Neuronal stem cell (in vitro differentiated cells): ENCODE results near the gene CAPS.

ENCODE experiments used
- DNase-seq: peaks from one replicate; pipeline ENCODE4 v3.0.0-alpha.2; 2013; ENCODE audit warnings: low spot score
- H2AFZ ChIP-seq: one replicate; pipeline ENCODE4 v1.6.1; 2013; ENCODE audit warnings: mild to moderate bottlenecking, low read length, inconsistent platforms
- H2AK5ac ChIP-seq: 2 replicates; pipeline ENCODE4 v1.6.1; 2013; ENCODE audit warnings: low read depth, mild to moderate bottlenecking, inconsistent platforms, low read length, moderate library complexity, mixed read lengths
- H2BK120ac ChIP-seq: 2 replicates; pipeline ENCODE4 v1.6.1; 2013; ENCODE audit warnings: low read depth, mild to moderate bottlenecking, inconsistent platforms, low read length, moderate library complexity, mixed read lengths
- H2BK12ac ChIP-seq: one replicate; pipeline ENCODE4 v1.6.1; 2013; ENCODE audit warnings: low read length, inconsistent platforms
- H2BK15ac ChIP-seq: 2 replicates; pipeline ENCODE4 v1.6.1; 2013; ENCODE audit warnings: mild to moderate bottlenecking, low read length, inconsistent platforms, mixed read lengths
- H2BK5ac ChIP-seq: one replicate; pipeline ENCODE4 v1.6.1; 2013; ENCODE audit warnings: inconsistent platforms, mild to moderate bottlenecking, low read length, moderate library complexity
- H3K14ac ChIP-seq: one replicate; pipeline ENCODE4 v1.6.1; 2013; ENCODE audit warnings: low read length, inconsistent platforms
- H3K18ac ChIP-seq: 2 replicates; pipeline ENCODE4 v1.6.1; 2013; ENCODE audit warnings: low read length, inconsistent platforms
- H3K23ac ChIP-seq: 2 replicates; pipeline ENCODE4 v1.6.1; 2013; ENCODE audit warnings: low read depth, mild to moderate bottlenecking, mixed read lengths, low read length, inconsistent platforms; ENCODE audit not compliant: poor library complexity
- H3K27ac ChIP-seq: replicated peaks from 3 replicates; pipeline ENCODE4 v1.5.1; 2013; ENCODE audit warnings: low read length, inconsistent platforms
- H3K27me3 ChIP-seq, 3 experiments: 2 replicates each; pipeline ENCODE4 v1.6.1; 2013; ENCODE audit warnings: low read length in 3 of 3, mild to moderate bottlenecking in 2 of 3, inconsistent platforms in 1 of 3, low read depth in 1 of 3, mixed read lengths in 1 of 3, moderate library complexity in 1 of 3; ENCODE audit not compliant: control insufficient read depth in 3 of 3, insufficient read depth in 3 of 3
- H3K36me3 ChIP-seq, 2 donors: replicated peaks in 1 of 2; 2 replicates each; pipeline ENCODE4 v1.6.1; 2013; ENCODE audit warnings: low read length in 2 of 2; ENCODE audit not compliant: control insufficient read depth in 2 of 2, insufficient read depth in 2 of 2
- H3K4ac ChIP-seq: 2 replicates; pipeline ENCODE4 v1.6.1; 2013; ENCODE audit warnings: inconsistent platforms, mild to moderate bottlenecking, low read length, moderate library complexity
- H3K4me1 ChIP-seq, 2 donors: 1 replicate in 1 of 2; 2 replicates in 1 of 2; pipeline ENCODE4 v1.6.1; 2013; ENCODE audit warnings: low read length in 2 of 2, low read depth in 1 of 2; ENCODE audit not compliant: control insufficient read depth in 2 of 2, insufficient read depth in 1 of 2
- H3K4me2 ChIP-seq: one replicate; pipeline ENCODE4 v1.6.1; 2013; ENCODE audit warnings: mild to moderate bottlenecking, low read length, inconsistent platforms; ENCODE audit not compliant: insufficient read depth, poor library complexity, severe bottlenecking
- H3K4me3 ChIP-seq, 2 donors: 2 replicates each; pipeline ENCODE4 v1.5.1; 2013; ENCODE audit warnings: low read length in 2 of 2, mild to moderate bottlenecking in 2 of 2, inconsistent platforms in 1 of 2, moderate library complexity in 1 of 2
- H3K79me1 ChIP-seq: one replicate; pipeline ENCODE4 v1.6.1; 2013; ENCODE audit warnings: low read depth, mild to moderate bottlenecking, inconsistent platforms, low read length, moderate library complexity
- H3K9ac ChIP-seq: one replicate; pipeline ENCODE4 v1.6.1; 2013; ENCODE audit warnings: mild to moderate bottlenecking, low read depth, low read length, inconsistent platforms; ENCODE audit not compliant: poor library complexity
- H3K9me3 ChIP-seq, 2 donors: replicated peaks in 1 of 2; 2 replicates each; pipeline versions ENCODE3 to v1.6.1; 2013; ENCODE audit warnings: low read length in 2 of 2, mild to moderate bottlenecking in 2 of 2, inconsistent platforms in 1 of 2, low read depth in 1 of 2, mixed read lengths in 1 of 2, moderate library complexity in 1 of 2; ENCODE audit not compliant: control insufficient read depth in 2 of 2, insufficient read depth in 1 of 2
- H4K8ac ChIP-seq: one replicate; pipeline ENCODE4 v1.6.1; 2013; ENCODE audit warnings: low read depth, mild to moderate bottlenecking, inconsistent platforms, low read length, moderate library complexity
- H4K91ac ChIP-seq: one replicate; pipeline ENCODE4 v1.6.1; 2013; ENCODE audit warnings: low read length, low read depth, mild to moderate bottlenecking, inconsistent platforms; ENCODE audit not compliant: poor library complexity
- WGBS, 2 donors: extraction: QIAGEN DNeasy Blood & Tissue Kit; methylation state at CpG; one replicate each; pipeline ENCODE4 v1.1.7; 2013; ENCODE audit warnings: missing lambda C conversion rate in 2 of 2, mixed read lengths in 1 of 2; ENCODE audit not compliant: insufficient read length in 2 of 2, insufficient replicate concordance in 1 of 2; ENCODE audit errors: extremely low coverage in 2 of 2; 5-methylcytosine and 5-hydroxymethylcytosine counted together

Gene CAPS

GRCh38 chr19:5921516-5922160 is 7.6 kb downstream of the CAPS start:
- no CpG with 5 or more reads among the region's 21 CpGs for WGBS, 2 donors
- no peak overlapping the region for H3K4ac ChIP-seq
- H3K36me3 ChIP-seq: peaks cover 76 to 96% of the 10 kb centered on the region in 2 donors

GRCh38 chr19:5922161-5922545 is 8.1 kb downstream of the CAPS start:
- no peaks in the 10 kb centered on the region for H3K9me3 ChIP-seq
- H3K18ac ChIP-seq: no peak overlapping the region
- H4K91ac ChIP-seq: no peak overlapping the region
- H3K4me3 ChIP-seq: no peak overlapping the region
- H3K14ac ChIP-seq: no peak overlapping the region
- H3K27me3 ChIP-seq: no peaks in the 10 kb centered on the region
- no peak overlapping the region for H2AFZ ChIP-seq
- no peak overlapping the region for H2AK5ac ChIP-seq
- no peak overlapping the region for H3K9ac ChIP-seq
- no peak overlapping the region for H2BK15ac ChIP-seq
- H2BK5ac ChIP-seq: no peak overlapping the region
- H2BK120ac ChIP-seq: no peak overlapping the region
- no peak overlapping the region for H4K8ac ChIP-seq
- no peak overlapping the region for H2BK12ac ChIP-seq
- no peak overlapping the region for H3K4me2 ChIP-seq
- peaks cover 76 to 96% of the 10 kb centered on the region in 2 donors for H3K36me3 ChIP-seq
- no peak overlapping the region for H3K4ac ChIP-seq
- H3K4me1 ChIP-seq: no peaks in the 10 kb centered on the region
- no peak overlapping the region for H3K23ac ChIP-seq
- H3K27ac ChIP-seq: no peak overlapping the region
- no peak for DNase-seq
- peaks cover 7% of the 10 kb centered on the region for H3K79me1 ChIP-seq
- whole genome bisulfite sequencing, 2 donors: no CpG with 5 or more reads among the region's 12 CpGs

More at GRCh38 chr19:5921516-5922160, 7.6 kb downstream of the CAPS start:
- Histone ChIP-seq H3K4me1 (no peaks in the 10 kb centered on the region), H2BK15ac (no peak overlapping the region), H3K4me2 (no peak overlapping the region), H2BK120ac (no peak overlapping the region), H4K8ac (no peak overlapping the region), H2AK5ac (no peak overlapping the region), H3K9me3 (no peaks in the 10 kb centered on the region), H3K9ac (peak overlapping the region; percentile 73), H3K4me3 (no peak overlapping the region), H4K91ac (no peak overlapping the region), H2BK5ac (no peak overlapping the region), H3K14ac (no peak overlapping the region), H3K18ac (no peak overlapping the region), H3K27ac (no peak overlapping the region), H3K23ac (no peak overlapping the region), H3K79me1 (peaks cover 9% of the 10 kb centered on the region), H2AFZ (no peak overlapping the region), H2BK12ac (no peak overlapping the region), H3K27me3 (no peaks in the 10 kb centered on the region)
- DNase-seq: no peak

GRCh38 chr19:5923356-5923755 is 9.3 kb downstream of the CAPS start:
- Histone ChIP-seq H3K36me3 (peaks cover 81 to 96% of the 10 kb centered on the region in 2 donors), H2BK5ac (no peak overlapping the region), H3K4me3 (no peak overlapping the region), H3K9me3 (no peaks in the 10 kb centered on the region), H3K27me3 (no peaks in the 10 kb centered on the region), H3K18ac (no peak overlapping the region), H2AFZ (no peak overlapping the region), H2BK15ac (no peak overlapping the region), H3K79me1 (peaks cover 6% of the 10 kb centered on the region), H3K9ac (no peak overlapping the region), H2BK120ac (no peak overlapping the region), H3K4me1 (no peaks in the 10 kb centered on the region), H2BK12ac (no peak overlapping the region), H3K14ac (no peak overlapping the region), H4K91ac (no peak overlapping the region), H4K8ac (no peak overlapping the region), H2AK5ac (no peak overlapping the region), H3K4me2 (no peak overlapping the region), H3K23ac (no peak overlapping the region), H3K4ac (no peak overlapping the region), H3K27ac (no peak overlapping the region)
- DNase-seq: no peak
- no CpG with 5 or more reads among the region's 16 CpGs for WGBS, 2 donors

GRCh38 chr19:5925830-5926427 is 11.9 kb downstream of the CAPS start:
- peak overlapping the region; percentile 32 for H3K14ac ChIP-seq
- H3K4me1 ChIP-seq: no peaks in the 10 kb centered on the region
- no peak overlapping the region for H3K18ac ChIP-seq
- no peak overlapping the region for H3K4me2 ChIP-seq
- H2BK5ac ChIP-seq: no peak overlapping the region
- no peaks in the 10 kb centered on the region for H3K27me3 ChIP-seq
- no peak overlapping the region for H2AFZ ChIP-seq
- no peak overlapping the region for H2AK5ac ChIP-seq
- WGBS, 2 donors: no CpG with 5 or more reads among the region's 18 CpGs
- no peak overlapping the region for H3K23ac ChIP-seq
- no peak overlapping the region for H3K9ac ChIP-seq
- no peak overlapping the region for H2BK120ac ChIP-seq
- H2BK12ac ChIP-seq: no peak overlapping the region
- no peak overlapping the region for H3K4ac ChIP-seq
- H4K91ac ChIP-seq: no peak overlapping the region
- peaks cover 85 to 99% of the 10 kb centered on the region in 2 donors for H3K36me3 ChIP-seq
- H3K79me1 ChIP-seq: peaks cover 4% of the 10 kb centered on the region
- DNase-seq: no peak
- no peak overlapping the region for H2BK15ac ChIP-seq
- no peaks in the 10 kb centered on the region for H3K9me3 ChIP-seq
- H3K4me3 ChIP-seq: no peak overlapping the region
- no peak overlapping the region for H4K8ac ChIP-seq
- H3K27ac ChIP-seq: no peak overlapping the region
